Progenitor cell of endocrine pancreas (in vitro differentiated cells): ENCODE results near the gene AOPEP. TPM values are rescaled to one million over a fixed set of nuclear protein-coding genes. Genes with fewer than 3 reads are reported as not detected.

Experiments
- DNase-seq: peaks from one replicate; pipeline ENCODE4 v3.0.0; 2021; ENCODE audit warnings: low spot score; ENCODE audit not compliant: unreplicated experiment
- H3K27ac Mint-ChIP-seq: 2 replicates; pipeline ENCODE4 v1.8.0; 2021; ENCODE audit warnings: mild to moderate bottlenecking, moderate library complexity, mixed read lengths
- H3K27me3 Mint-ChIP-seq: 2 replicates; pipeline ENCODE4 v1.8.0; 2021; ENCODE audit warnings: mixed read lengths
- H3K36me3 Mint-ChIP-seq: 2 replicates; pipeline ENCODE4 v1.8.0; 2022; ENCODE audit warnings: mixed read lengths; ENCODE audit not compliant: insufficient read depth
- H3K4me1 Mint-ChIP-seq: 2 replicates; pipeline ENCODE4 v1.8.0; 2021; ENCODE audit warnings: low read depth, mixed read lengths
- H3K4me3 Mint-ChIP-seq: 2 replicates; pipeline ENCODE4 v1.8.0; 2021; ENCODE audit warnings: low read depth, mild to moderate bottlenecking, moderate library complexity, mixed read lengths
- H3K9me3 Mint-ChIP-seq: 2 replicates; pipeline ENCODE4 v1.8.0; 2021; ENCODE audit warnings: low read depth, mixed read lengths
- total RNA-seq: library from RNA; stranded (reverse); gene quantifications from 2 replicates; pipeline ENCODE4 v1.2.1, GENCODE V29; 2021
- TF ChIP-seq, protein P1 (sequence below): fragments of 200-600 bp; sonication (generic); IDR thresholded peaks from one replicate; pipeline ENCODE4 v1.5.0; 2021; ENCODE audit warnings: antibody characterized with exemption, mild to moderate bottlenecking; ENCODE audit not compliant: unreplicated experiment

The AOPEP gene
- total RNA-seq, 1 donor from 2014 or later = 58.2 TPM

DNA sequence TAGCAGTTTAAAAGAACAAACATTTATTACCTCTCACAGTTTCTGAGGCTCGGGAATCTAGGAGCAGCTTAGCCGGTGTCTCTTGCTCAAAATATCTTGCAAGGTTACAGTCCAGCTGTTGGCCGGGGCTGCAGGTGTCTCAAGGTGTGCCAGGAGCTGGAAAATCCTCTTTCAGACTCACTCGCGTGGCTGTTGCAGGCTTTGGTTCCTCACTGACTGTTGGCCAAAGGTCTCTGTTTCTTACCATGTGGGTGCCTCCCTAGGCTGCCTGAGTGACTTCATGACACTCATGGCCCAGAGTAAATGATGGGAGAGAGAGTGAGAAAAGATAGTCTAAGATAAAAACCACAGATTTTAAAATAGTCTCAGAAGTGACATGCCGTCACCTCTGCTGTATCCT is 43.8 kb downstream of the AOPEP start:
- Mint-ChIP-seq H3K4me3 (no peak overlapping the region), H3K36me3 (peaks cover 7% of the 10 kb centered on the region), H3K27ac (no peak overlapping the region), H3K9me3 (no peaks in the 10 kb centered on the region), H3K27me3 (no peaks in the 10 kb centered on the region), H3K4me1 (no peaks in the 10 kb centered on the region)
- TF ChIP-seq, protein P1, sequence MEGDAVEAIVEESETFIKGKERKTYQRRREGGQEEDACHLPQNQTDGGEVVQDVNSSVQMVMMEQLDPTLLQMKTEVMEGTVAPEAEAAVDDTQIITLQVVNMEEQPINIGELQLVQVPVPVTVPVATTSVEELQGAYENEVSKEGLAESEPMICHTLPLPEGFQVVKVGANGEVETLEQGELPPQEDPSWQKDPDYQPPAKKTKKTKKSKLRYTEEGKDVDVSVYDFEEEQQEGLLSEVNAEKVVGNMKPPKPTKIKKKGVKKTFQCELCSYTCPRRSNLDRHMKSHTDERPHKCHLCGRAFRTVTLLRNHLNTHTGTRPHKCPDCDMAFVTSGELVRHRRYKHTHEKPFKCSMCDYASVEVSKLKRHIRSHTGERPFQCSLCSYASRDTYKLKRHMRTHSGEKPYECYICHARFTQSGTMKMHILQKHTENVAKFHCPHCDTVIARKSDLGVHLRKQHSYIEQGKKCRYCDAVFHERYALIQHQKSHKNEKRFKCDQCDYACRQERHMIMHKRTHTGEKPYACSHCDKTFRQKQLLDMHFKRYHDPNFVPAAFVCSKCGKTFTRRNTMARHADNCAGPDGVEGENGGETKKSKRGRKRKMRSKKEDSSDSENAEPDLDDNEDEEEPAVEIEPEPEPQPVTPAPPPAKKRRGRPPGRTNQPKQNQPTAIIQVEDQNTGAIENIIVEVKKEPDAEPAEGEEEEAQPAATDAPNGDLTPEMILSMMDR = no peak
- DNase-seq = no peak

DNA sequence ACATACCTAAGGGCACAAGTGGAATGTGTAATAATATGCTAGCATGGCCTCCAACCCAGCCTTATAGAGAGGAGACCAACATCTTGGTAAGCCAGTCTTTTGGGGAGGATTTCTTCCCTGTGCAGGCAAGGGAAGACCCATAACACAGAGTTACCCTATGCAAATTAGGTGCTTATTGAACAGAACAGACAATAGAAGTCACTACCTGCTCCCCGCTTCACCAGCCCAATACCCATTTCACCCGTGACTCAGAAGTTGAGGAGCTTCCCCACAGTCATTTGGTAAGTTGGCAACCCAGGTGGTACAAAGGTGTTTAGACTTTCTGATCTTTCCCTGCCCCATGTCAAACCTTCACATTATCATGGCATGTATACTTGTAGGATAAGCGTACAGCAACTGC is 44.6 kb downstream of the AOPEP start:
- H3K9me3 Mint-ChIP-seq = no peaks in the 10 kb centered on the region
- no peaks in the 10 kb centered on the region for H3K4me1 Mint-ChIP-seq
- no peak for DNase-seq
- peaks cover 7% of the 10 kb centered on the region for H3K36me3 Mint-ChIP-seq
- H3K27ac Mint-ChIP-seq = no peak overlapping the region
- H3K27me3 Mint-ChIP-seq = no peaks in the 10 kb centered on the region
- no peak overlapping the region for H3K4me3 Mint-ChIP-seq
- TF ChIP-seq, protein P1 = no peak

DNA sequence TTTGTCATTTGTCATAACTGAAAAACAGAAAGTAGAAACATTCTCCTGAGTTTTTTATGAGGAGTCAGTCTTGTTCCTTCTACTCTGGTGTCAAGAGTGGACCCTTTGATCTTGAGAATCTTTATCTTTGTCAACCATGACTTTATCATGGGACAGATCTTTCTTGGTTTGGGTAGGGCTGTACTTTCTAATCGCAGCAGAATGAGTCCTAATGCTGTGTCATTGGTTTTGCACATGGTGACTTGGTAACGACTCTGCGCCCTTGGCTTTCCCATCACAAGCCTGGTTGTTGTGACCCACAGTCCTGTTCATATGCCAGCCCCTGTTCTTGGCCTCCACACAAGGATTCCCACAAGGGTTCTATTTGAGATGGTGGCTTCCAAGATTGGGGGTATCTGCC is 45.6 kb downstream of the AOPEP start:
- Mint-ChIP-seq H3K4me1 (no peaks in the 10 kb centered on the region), H3K9me3 (no peaks in the 10 kb centered on the region), H3K36me3 (peaks cover 7% of the 10 kb centered on the region), H3K4me3 (no peak overlapping the region), H3K27ac (no peak overlapping the region), H3K27me3 (no peaks in the 10 kb centered on the region)
- TF ChIP-seq, protein P1 = no peak
- DNase-seq = no peak

DNA sequence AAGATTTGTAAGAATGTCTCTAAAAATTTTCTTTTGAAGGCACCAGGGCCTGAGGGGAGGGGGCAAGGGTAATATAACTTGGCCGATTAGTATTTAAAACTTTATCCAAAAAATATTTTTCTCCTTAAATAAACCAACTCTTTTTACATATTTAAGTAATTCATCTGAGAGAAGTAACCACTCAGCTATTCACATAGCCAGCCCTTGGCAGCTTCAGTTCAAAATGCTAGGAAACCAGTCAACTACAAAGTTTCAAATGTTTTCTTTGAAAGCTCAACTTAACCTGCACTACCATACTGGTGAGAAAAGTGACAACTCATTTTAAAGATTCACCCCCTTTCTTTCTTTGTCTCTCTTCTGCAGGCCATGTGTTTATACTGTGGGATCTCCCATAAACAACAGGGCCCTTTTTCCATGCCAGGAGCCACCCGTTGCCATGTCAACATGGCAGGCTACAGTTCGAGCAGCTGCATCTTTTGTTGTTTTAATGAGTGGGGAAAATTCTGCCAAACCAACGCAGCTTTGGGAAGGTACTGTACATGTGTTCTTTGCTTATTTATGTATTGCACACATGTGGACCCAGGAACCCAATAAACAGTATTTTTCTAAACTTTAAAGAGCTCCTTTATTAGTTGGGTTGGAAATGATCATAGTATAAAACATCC is 46.3 kb downstream of the AOPEP start:
- Mint-ChIP-seq H3K4me3 (no peak overlapping the region), H3K36me3 (peaks cover 7% of the 10 kb centered on the region), H3K9me3 (no peaks in the 10 kb centered on the region), H3K27me3 (no peaks in the 10 kb centered on the region), H3K27ac (peak overlapping the region; percentile 77), H3K4me1 (no peaks in the 10 kb centered on the region)
- no peak for DNase-seq
- TF ChIP-seq, protein P1 = no peak

DNA sequence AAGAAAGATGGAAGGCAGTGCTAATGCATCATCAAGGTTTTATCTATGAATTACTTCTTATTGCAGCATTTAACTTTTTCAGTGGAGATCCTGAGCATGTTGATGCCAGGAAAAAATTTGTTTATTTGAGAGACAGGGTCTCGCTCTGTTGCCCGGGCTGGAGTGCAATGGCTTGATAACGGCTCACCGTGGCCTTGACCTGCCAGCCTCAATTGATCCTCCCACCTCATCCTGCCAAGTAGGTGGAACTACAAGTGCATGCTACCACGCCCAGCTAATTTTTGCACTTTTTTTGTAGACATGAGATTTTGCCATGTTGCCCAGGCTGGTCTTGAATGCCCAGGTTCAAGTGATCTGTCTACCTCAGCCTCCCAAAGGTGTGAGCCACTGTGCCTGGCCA is 47.2 kb downstream of the AOPEP start:
- TF ChIP-seq, protein P1 = no peak
- Mint-ChIP-seq H3K27me3 (no peaks in the 10 kb centered on the region), H3K4me1 (no peaks in the 10 kb centered on the region), H3K36me3 (peaks cover 10% of the 10 kb centered on the region), H3K9me3 (no peaks in the 10 kb centered on the region), H3K27ac (no peak overlapping the region), H3K4me3 (no peak overlapping the region)
- DNase-seq = no peak
